OCI-LY1 (cell line): ENCODE results near the gene MCF2L2.

ENCODE experiments used
- H2AFZ ChIP-seq: fragments of 200-600 bp; sonication (generic), shearing (Covaris generic); 2 replicates; pipeline ENCODE4 v1.6.0; 2014; ENCODE audit warnings: antibody characterized with exemption, mild to moderate bottlenecking, low read length
- H3F3A ChIP-seq: fragments of 200-600 bp; sonication (generic), shearing (Covaris generic); 2 replicates; pipeline ENCODE4 v1.6.0; 2014; ENCODE audit warnings: mild to moderate bottlenecking, antibody characterized with exemption, low read length, moderate library complexity; ENCODE audit not compliant: insufficient read depth
- H3K27ac ChIP-seq: fragments of 200-600 bp; sonication (generic); 2 replicates; pipeline ENCODE4 v1.5.1; 2014; ENCODE audit warnings: low read length, mixed run types, mild to moderate bottlenecking, low read depth; ENCODE audit not compliant: poor library complexity, severe bottlenecking
- H3K27me3 ChIP-seq: fragments of 200-600 bp; sonication (generic); 2 replicates; pipeline ENCODE4 v1.6.0; 2014; ENCODE audit warnings: antibody characterized with exemption, mild to moderate bottlenecking, low read length, moderate library complexity; ENCODE audit not compliant: insufficient read depth
- H3K36me3 ChIP-seq: fragments of 200-600 bp; sonication (generic); 2 replicates; pipeline ENCODE4 v1.6.1; 2014; ENCODE audit warnings: mild to moderate bottlenecking, antibody characterized with exemption, low read length, moderate library complexity, mixed read lengths; ENCODE audit not compliant: insufficient read depth
- H3K4me1 ChIP-seq: fragments of 200-600 bp; sonication (generic); 2 replicates; pipeline ENCODE4 v1.5.1; 2014; ENCODE audit warnings: mild to moderate bottlenecking, low read length, moderate library complexity; ENCODE audit not compliant: insufficient read depth, severe bottlenecking
- H3K4me2 ChIP-seq: fragments of 200-600 bp; sonication (generic), shearing (Covaris generic); 2 replicates; pipeline ENCODE4 v1.6.1; 2014; ENCODE audit warnings: low read length
- H3K4me3 ChIP-seq: fragments of 200-600 bp; sonication (generic); 2 replicates; pipeline ENCODE4 v1.5.1; 2014; ENCODE audit warnings: low read length, low read depth, mild to moderate bottlenecking, mixed read lengths; ENCODE audit not compliant: poor library complexity, severe bottlenecking
- H3K79me2 ChIP-seq: fragments of 200-600 bp; shearing (Covaris generic); 2 replicates; pipeline ENCODE4 v1.6.1; 2016; ENCODE audit warnings: mixed run types, low read length, mixed read lengths; ENCODE audit not compliant: insufficient read depth
- H3K9ac ChIP-seq: fragments of 200-600 bp; sonication (generic), shearing (Covaris generic); 2 replicates; pipeline ENCODE4 v1.6.1; 2014; ENCODE audit warnings: mild to moderate bottlenecking, low read length, mixed read lengths
- H3K9me2 ChIP-seq: fragments of 200-600 bp; sonication (generic), shearing (Covaris generic); 2 replicates; pipeline ENCODE4 v1.6.1; 2014; ENCODE audit warnings: low read depth, mild to moderate bottlenecking, low read length, mixed read lengths
- H3K9me3 ChIP-seq: fragments of 200-600 bp; shearing (Covaris generic); 2 replicates; pipeline ENCODE4 v1.6.1; 2014; ENCODE audit warnings: low read length, mixed read lengths
- H4K20me1 ChIP-seq: fragments of 200-600 bp; sonication (generic), shearing (Covaris generic); 2 replicates; pipeline ENCODE4 v1.6.0; 2016; ENCODE audit warnings: mild to moderate bottlenecking, low read length; ENCODE audit not compliant: insufficient read depth
- EZH2 ChIP-seq: fragments of 200-600 bp; sonication (generic), shearing (Covaris generic); IDR thresholded peaks from 2 replicates; pipeline ENCODE4 v1.8.0; 2017; ENCODE audit warnings: borderline replicate concordance, mixed run types, mild to moderate bottlenecking, antibody characterized with exemption, low read length, moderate library complexity, mixed read lengths
- TF ChIP-seq, protein P1 (sequence below): fragments of 200-600 bp; sonication (generic), shearing (Covaris generic); IDR thresholded peaks from 2 replicates; pipeline ENCODE4 v1.5.1; 2017; ENCODE audit warnings: mild to moderate bottlenecking, antibody characterized with exemption, low read length, moderate library complexity, mixed read lengths

MCF2L2 gene

DNA sequence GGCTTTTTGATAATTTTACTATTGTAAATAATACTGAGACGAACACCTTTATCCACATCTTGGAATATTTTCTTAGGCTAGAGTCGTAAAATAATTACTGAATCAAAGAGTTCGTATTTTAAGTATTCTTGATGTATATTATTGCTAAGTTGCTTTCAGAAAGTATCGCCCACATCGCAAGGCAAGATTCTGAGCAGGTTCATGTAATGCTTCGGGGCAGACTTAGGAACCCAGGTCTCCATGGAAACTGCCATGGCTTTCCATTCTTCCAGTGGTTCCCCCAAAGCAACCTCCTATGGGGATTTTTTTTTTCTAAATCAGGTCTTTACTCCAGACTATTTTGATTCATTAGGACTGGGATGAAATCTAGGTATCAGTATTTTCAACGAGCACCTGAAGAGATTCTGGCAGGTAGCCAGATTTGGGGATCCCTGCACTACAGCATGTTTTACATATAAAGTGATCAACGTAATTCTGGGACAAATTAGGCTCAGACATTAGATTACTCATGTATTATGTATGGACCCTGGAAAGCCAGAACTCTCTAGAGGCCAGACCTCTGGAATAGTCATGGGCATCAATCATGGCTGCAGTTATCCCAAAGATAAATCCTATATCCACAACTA is 88.8 kb downstream of the MCF2L2 start:
- no peak for TF ChIP-seq EZH2
- TF ChIP-seq, protein P1, sequence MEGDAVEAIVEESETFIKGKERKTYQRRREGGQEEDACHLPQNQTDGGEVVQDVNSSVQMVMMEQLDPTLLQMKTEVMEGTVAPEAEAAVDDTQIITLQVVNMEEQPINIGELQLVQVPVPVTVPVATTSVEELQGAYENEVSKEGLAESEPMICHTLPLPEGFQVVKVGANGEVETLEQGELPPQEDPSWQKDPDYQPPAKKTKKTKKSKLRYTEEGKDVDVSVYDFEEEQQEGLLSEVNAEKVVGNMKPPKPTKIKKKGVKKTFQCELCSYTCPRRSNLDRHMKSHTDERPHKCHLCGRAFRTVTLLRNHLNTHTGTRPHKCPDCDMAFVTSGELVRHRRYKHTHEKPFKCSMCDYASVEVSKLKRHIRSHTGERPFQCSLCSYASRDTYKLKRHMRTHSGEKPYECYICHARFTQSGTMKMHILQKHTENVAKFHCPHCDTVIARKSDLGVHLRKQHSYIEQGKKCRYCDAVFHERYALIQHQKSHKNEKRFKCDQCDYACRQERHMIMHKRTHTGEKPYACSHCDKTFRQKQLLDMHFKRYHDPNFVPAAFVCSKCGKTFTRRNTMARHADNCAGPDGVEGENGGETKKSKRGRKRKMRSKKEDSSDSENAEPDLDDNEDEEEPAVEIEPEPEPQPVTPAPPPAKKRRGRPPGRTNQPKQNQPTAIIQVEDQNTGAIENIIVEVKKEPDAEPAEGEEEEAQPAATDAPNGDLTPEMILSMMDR, result no peak
- Histone ChIP-seq H3K79me2 (no peaks in the 10 kb centered on the region), H3F3A (no peaks in the 10 kb centered on the region), H3K4me2 (no peak overlapping the region), H3K4me1 (no peaks in the 10 kb centered on the region), H3K36me3 (no peaks in the 10 kb centered on the region), H4K20me1 (no peaks in the 10 kb centered on the region), H3K9me2 (no peaks in the 10 kb centered on the region), H3K4me3 (no peak overlapping the region), H3K27ac (no peak overlapping the region), H2AFZ (no peak overlapping the region), H3K9ac (no peak overlapping the region), H3K9me3 (no peaks in the 10 kb centered on the region), H3K27me3 (no peaks in the 10 kb centered on the region)

DNA sequence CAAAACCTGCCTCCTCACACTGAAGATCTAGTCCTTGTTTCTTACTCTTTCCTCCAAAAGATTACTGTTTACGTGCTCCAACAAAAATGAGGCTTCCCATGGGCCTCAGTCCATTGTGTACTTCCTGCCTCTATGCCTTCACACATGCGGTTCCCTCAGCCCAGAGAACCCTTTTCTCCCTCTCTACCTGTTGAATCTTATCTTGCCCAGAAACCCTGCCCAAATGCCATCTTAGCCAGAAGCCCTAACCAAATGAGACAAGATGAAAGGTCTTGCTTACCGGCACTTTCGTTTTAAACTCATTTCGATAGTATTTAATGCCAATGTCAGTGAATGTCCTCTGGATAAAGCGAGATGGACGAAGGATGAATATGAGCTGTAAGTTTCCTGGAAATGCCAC is 89.9 kb downstream of the MCF2L2 start:
- Histone ChIP-seq H3K4me3 (no peak overlapping the region), H4K20me1 (no peaks in the 10 kb centered on the region), H3K27me3 (no peaks in the 10 kb centered on the region), H3K9ac (no peak overlapping the region), H3K9me2 (no peaks in the 10 kb centered on the region), H2AFZ (no peak overlapping the region), H3K79me2 (no peaks in the 10 kb centered on the region), H3K4me2 (no peak overlapping the region), H3K36me3 (no peaks in the 10 kb centered on the region), H3K27ac (no peak overlapping the region), H3K4me1 (no peaks in the 10 kb centered on the region), H3K9me3 (no peaks in the 10 kb centered on the region), H3F3A (no peaks in the 10 kb centered on the region)
- TF ChIP-seq EZH2, result no peak
- TF ChIP-seq, protein P1, result no peak

DNA sequence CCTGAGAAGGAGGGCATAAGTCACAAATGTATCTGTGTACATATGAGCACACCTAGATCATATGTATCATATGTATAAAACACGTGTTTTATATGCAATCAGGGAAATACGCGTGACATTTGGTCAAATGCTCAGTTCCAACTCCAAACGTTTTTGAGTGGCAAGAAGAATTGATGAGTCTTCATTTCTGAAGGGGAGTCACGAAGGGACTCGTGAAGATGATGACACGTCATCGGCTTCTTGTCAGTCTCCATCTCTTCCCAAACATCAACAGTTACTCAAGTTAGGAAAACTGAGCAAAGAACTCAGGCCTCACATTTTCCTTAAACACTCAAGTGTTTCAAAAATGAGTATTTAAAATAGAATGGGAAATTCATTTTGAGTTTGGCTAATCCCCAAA is 95.9 kb downstream of the MCF2L2 start:
- Histone ChIP-seq H3K4me3 (no peak overlapping the region), H3K4me1 (no peaks in the 10 kb centered on the region), H4K20me1 (no peaks in the 10 kb centered on the region), H3K79me2 (no peaks in the 10 kb centered on the region), H3K9me3 (no peaks in the 10 kb centered on the region), H2AFZ (no peak overlapping the region), H3K9me2 (no peaks in the 10 kb centered on the region), H3K9ac (no peak overlapping the region), H3K27ac (no peak overlapping the region), H3F3A (no peaks in the 10 kb centered on the region), H3K36me3 (no peaks in the 10 kb centered on the region), H3K27me3 (0 out of 2 replicates have a peak, but pooled peaks cover 4% of the 10 kb centered on the region), H3K4me2 (no peak overlapping the region)
- no peak for TF ChIP-seq EZH2
- TF ChIP-seq, protein P1, result no peak
